ENCODE measurements around the gene AJM1.
"Not testable (repeated sequence)": the region's sequence is repeated elsewhere in the genome, so short reads cannot be mapped to it uniquely, and the experiment has no call there.

- not testable (repeated sequence) for TF ChIP-seq CTCF, POLR2A (IDR thresholded peaks at IDR 0.05)
Measured at GRCh38 chr9:136796775-136797347, 45.4 kb upstream of the AJM1 start.

Measured in thyroid gland (tissue), 4 donors.